GM06990 (cell line): ENCODE results near the gene GSTO2.

Experiments
- DNase-seq: peaks from one replicate; pipeline ENCODE4 v3.0.0-alpha.2; 2011; ENCODE audit not compliant: insufficient read length; ENCODE audit errors: extremely low read depth
- H3K27me3 ChIP-seq: replicated peaks from 2 replicates; pipeline ENCODE4 v1.6.0; 2011; ENCODE audit warnings: low read length; ENCODE audit not compliant: control insufficient read depth, insufficient read depth
- H3K36me3 ChIP-seq: 2 replicates; pipeline ENCODE4 v1.5.1; 2011; ENCODE audit warnings: low read length; ENCODE audit not compliant: control insufficient read depth, insufficient read depth
- H3K4me3 ChIP-seq: replicated peaks from 2 replicates; pipeline ENCODE4 v1.5.1; 2011; ENCODE audit warnings: low read depth, mild to moderate bottlenecking, control low read depth, low read length
- TF ChIP-seq, protein P1 (sequence below): IDR thresholded peaks from 2 replicates; pipeline ENCODE4 v1.5.1; 2011; ENCODE audit warnings: low read length, control low read depth, mild to moderate bottlenecking, inconsistent platforms; ENCODE audit not compliant: insufficient read depth, poor library complexity, severe bottlenecking

GSTO2 gene

DNA sequence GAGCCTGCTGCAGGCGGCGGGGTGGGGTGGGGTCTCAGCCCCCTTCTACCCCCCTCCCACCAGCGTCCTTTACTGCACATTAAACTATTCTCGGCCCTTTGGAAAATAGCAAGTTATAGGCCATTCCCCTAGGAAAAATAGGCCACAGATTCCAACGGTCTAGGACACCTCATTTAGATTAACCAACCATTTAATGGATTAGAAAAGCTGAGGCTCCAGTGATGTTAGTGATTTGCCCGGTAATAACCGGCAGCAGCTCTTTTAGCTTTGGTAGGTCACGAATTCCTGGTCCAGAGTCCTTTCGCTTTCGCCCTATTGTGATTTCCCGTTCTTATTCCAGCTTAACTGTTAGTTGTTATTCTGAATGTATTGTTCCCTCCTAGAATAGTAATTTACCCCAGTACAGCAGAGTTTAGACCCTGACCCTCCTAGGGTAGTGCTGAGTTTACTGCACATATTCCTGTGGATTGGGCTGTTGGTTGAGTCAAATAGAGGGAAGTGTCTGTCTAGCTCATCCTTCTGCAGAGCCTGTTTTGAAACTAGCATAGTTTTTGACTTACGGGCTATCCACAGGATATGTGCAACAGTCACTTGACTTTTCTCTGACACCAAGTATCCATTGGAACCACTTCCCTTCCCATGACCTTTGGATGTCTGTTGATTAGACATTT lies 13.5 kb upstream of the GSTO2 start:
- DNase-seq, result peak; percentile 6
- Histone ChIP-seq H3K36me3 (peaks cover 7% of the 10 kb centered on the region), H3K4me3 (peak overlapping the region; percentile 92), H3K27me3 (no peaks in the 10 kb centered on the region)
- TF ChIP-seq, protein P1, sequence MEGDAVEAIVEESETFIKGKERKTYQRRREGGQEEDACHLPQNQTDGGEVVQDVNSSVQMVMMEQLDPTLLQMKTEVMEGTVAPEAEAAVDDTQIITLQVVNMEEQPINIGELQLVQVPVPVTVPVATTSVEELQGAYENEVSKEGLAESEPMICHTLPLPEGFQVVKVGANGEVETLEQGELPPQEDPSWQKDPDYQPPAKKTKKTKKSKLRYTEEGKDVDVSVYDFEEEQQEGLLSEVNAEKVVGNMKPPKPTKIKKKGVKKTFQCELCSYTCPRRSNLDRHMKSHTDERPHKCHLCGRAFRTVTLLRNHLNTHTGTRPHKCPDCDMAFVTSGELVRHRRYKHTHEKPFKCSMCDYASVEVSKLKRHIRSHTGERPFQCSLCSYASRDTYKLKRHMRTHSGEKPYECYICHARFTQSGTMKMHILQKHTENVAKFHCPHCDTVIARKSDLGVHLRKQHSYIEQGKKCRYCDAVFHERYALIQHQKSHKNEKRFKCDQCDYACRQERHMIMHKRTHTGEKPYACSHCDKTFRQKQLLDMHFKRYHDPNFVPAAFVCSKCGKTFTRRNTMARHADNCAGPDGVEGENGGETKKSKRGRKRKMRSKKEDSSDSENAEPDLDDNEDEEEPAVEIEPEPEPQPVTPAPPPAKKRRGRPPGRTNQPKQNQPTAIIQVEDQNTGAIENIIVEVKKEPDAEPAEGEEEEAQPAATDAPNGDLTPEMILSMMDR, result no peak

DNA sequence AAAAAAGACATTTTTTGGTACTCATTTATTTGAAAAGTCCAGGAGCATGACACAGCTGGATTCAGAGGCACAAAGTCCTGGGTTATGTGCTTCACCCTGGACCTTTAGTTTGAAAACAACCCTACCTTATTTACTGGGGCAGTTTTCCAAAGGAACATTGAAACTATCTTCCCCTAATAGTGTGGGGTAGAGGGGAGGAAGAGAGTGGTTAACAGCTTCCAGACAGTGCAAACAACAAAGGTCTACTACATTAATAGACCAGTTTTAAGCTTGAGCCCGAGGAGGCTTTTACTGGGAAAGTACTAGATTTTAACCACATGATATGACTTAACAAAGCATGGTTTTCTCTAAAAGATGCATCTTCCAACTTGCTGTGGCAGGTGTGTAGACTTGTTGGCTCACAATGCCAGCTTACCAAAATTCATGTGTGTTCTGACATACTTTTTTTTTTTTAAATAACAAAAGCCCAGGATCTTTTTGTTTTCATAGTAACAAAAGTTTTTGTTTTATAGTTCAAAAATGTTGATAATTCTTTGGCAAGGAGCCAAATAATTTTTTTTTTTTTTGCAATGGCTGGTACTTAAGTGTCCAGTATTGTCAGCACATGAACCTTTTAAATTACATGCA lies 12.5 kb upstream of the GSTO2 start:
- H3K27me3 ChIP-seq, result no peaks in the 10 kb centered on the region
- TF ChIP-seq, protein P1, result no peak
- H3K4me3 ChIP-seq, result peak overlapping the region; percentile 92
- no peak for DNase-seq
- H3K36me3 ChIP-seq, result peaks cover 7% of the 10 kb centered on the region

- peaks cover 14% of the 10 kb centered on the region for H3K36me3 ChIP-seq
- H3K4me3 ChIP-seq, result no peak overlapping the region
- no peaks in the 10 kb centered on the region for H3K27me3 ChIP-seq
- no peak for DNase-seq
- TF ChIP-seq, protein P1, result no peak
Measured at GRCh38 chr10:104257235-104257634, 11.7 kb upstream of the GSTO2 start.

GRCh38 chr10:104258209-104258608 lies 10.8 kb upstream of the GSTO2 start:
- TF ChIP-seq, protein P1, result no peak
- Histone ChIP-seq H3K4me3 (no peak overlapping the region), H3K27me3 (no peaks in the 10 kb centered on the region), H3K36me3 (peaks cover 14% of the 10 kb centered on the region)
- no peak for DNase-seq

DNA sequence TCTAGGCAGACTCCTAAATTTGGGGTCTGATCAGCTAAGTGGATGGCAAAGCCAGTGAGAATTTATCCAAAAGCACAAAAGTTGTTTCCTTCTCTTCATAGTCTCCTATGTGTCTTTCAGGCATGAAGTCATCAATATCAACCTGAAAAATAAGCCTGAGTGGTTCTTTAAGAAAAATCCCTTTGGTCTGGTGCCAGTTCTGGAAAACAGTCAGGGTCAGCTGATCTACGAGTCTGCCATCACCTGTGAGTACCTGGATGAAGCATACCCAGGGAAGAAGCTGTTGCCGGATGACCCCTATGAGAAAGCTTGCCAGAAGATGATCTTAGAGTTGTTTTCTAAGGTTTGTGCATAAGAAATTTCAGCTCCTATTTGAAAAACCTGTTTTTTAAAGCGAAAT lies 9.5 kb upstream of the GSTO2 start:
- peaks cover 14% of the 10 kb centered on the region for H3K36me3 ChIP-seq
- no peak for DNase-seq
- no peak overlapping the region for H3K4me3 ChIP-seq
- H3K27me3 ChIP-seq, result no peaks in the 10 kb centered on the region
- TF ChIP-seq, protein P1, result no peak
